HG03159 (cell line): ENCODE data around the gene TMEM260.
"Not testable (repeated sequence)": the region's sequence is repeated elsewhere in the genome, so short reads cannot be mapped to it uniquely, and the experiment has no call there.

ENCODE experiments used
- ATAC-seq: cut with Tn5 transposase; IDR thresholded peaks from one replicate; pipeline ENCODE4 v1.9.1; 2021; ENCODE audit warnings: mild to moderate bottlenecking, moderate library complexity; ENCODE audit not compliant: unreplicated experiment

Gene TMEM260

GRCh38 chr14:56594428-56594827 lies 14.8 kb downstream of the TMEM260 start:
- ATAC-seq: no peak

- ATAC-seq: no peak
These were observed 18.9 kb downstream of the TMEM260 start for GRCh38 chr14:56598519-56598918.

- ATAC-seq: no peak
These were observed 24.1 kb downstream of the TMEM260 start for GRCh38 chr14:56603648-56604047.

- no peak for ATAC-seq
These were observed 29.1 kb downstream of the TMEM260 start for GRCh38 chr14:56608689-56609088.

- not testable (repeated sequence) for ATAC-seq
These were observed 32.1 kb downstream of the TMEM260 start for GRCh38 chr14:56611663-56612062.

- no peak for ATAC-seq
These were observed 37.5 kb downstream of the TMEM260 start for GRCh38 chr14:56617084-56617483.

GRCh38 chr14:56630707-56631106 lies 51.1 kb downstream of the TMEM260 start:
- ATAC-seq: no peak

GRCh38 chr14:56632195-56632594 lies 52.6 kb downstream of the TMEM260 start:
- no peak for ATAC-seq

- ATAC-seq: no peak
These were observed 53.9 kb downstream of the TMEM260 start for GRCh38 chr14:56633544-56633943.

- no peak for ATAC-seq
These were observed 55.4 kb downstream of the TMEM260 start for GRCh38 chr14:56635041-56635440.

- ATAC-seq: no peak
These were observed 67.9 kb downstream of the TMEM260 start for GRCh38 chr14:56647493-56647892.

GRCh38 chr14:56648508-56649301 lies 69.1 kb downstream of the TMEM260 start:
- ATAC-seq: no peak

GRCh38 chr14:56649382-56649781 lies 69.8 kb downstream of the TMEM260 start:
- ATAC-seq: no peak

- ATAC-seq: no peak
These were observed 70.5 kb downstream of the TMEM260 start for GRCh38 chr14:56650048-56650447.

GRCh38 chr14:56650979-56651378 lies 71.4 kb downstream of the TMEM260 start:
- no peak for ATAC-seq

GRCh38 chr14:56657604-56658003 lies 78.0 kb downstream of the TMEM260 start:
- no peak for ATAC-seq

GRCh38 chr14:56659378-56659777 lies 79.8 kb downstream of the TMEM260 start:
- ATAC-seq: no peak

GRCh38 chr14:56659964-56660551 lies 80.5 kb downstream of the TMEM260 start:
- peak; percentile 65 for ATAC-seq

- no peak for ATAC-seq
These were observed 81.2 kb downstream of the TMEM260 start for GRCh38 chr14:56660677-56661389.

- ATAC-seq: no peak
These were observed 81.9 kb downstream of the TMEM260 start for GRCh38 chr14:56661478-56661877.

GRCh38 chr14:56664811-56665421 lies 85.3 kb downstream of the TMEM260 start:
- no peak for ATAC-seq
